Sigmoid colon (tissue), 4 donors: ENCODE results near the gene TRIO.

Experiments
- CTCF ChIP-seq, 4 experiments: fragments of 450-650 bp in 3 of 4; fragments of 200-600 bp in 1 of 4; IDR thresholded peaks; one replicate each; pipeline ENCODE4 v1.5.1; 2016 to 2019; ENCODE audit warnings: antibody characterized with exemption in 4 of 4, mild to moderate bottlenecking in 3 of 4, moderate library complexity in 2 of 4
- POLR2A ChIP-seq, 2 donors: fragments of 450-650 bp; IDR thresholded peaks; one replicate each; pipeline ENCODE4 v1.6.1; 2016; ENCODE audit warnings: antibody characterized with exemption in 2 of 2, mild to moderate bottlenecking in 2 of 2, moderate library complexity in 2 of 2
- POLR2AphosphoS5 ChIP-seq, 4 donors: sonication (generic); formaldehyde crosslinking; IDR thresholded peaks; one replicate each; pipeline ENCODE4 v1.6.1; 2017; ENCODE audit warnings: antibody characterized with exemption in 4 of 4

- TF ChIP-seq POLR2A (IDR thresholded peaks at IDR 0.05) = no peak
- TF ChIP-seq CTCF (IDR thresholded peaks at IDR 0.05) = no peak
- no peak for TF ChIP-seq POLR2AphosphoS5 (IDR thresholded peaks at IDR 0.05)
These were observed 277.1 kb downstream of the TRIO start for GRCh38 chr5:14420101-14420811.
